ENCODE measurements around the gene WDR62.

Gene WDR62

DNA sequence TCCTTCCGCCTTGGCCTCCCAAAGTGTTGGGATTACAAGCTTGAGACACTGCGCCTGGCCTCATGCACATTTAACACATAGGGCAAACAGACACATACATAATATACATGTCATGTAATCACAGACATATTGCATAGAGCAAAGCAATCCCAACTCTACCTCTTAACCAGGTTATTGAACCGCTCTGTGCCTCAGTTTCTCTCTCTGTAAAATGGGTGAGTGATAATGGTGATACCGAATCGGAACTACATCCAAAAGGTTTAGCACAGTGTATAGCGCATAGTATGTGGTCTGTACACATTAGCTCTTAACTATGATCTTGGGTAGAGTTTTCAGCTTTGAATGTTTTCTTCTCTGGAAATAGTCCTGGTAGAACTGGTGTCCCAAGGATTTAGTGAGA, 89.9 kb downstream of the WDR62 start:
- DNase-seq, result no peak

DNA sequence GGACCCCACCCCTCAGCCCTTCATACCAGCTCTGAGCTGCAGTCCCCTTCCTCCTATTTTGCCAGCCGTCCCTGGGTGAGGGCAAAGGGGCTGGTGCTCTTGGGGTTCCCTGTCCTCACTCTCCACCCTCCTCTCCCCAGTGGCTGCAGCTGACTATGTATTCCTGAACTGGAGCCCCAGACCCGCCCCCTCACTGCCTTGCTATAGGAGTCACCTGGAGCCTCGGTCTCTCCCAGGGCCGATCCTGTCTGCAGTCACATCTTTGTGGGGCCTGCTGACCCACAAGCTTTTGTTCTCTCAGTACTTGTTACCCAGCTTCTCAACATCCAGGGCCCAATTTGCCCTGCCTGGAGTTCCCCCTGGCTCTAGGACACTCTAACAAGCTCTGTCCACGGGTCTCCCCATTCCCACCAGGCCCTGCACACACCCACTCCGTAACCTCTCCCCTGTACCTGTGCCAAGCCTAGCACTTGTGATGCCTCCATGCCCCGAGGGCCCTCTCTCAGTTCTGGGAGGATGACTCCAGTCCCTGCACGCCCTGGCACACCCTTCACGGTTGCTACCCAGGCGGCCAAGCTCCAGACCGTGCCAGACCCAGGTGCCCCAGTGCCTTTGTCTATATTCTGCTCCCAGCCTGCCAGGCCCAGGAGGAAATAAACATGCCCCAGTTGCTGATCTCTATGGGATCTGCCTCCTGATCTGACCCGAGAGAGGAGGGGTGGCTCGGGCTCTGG, 95.1 kb downstream of the WDR62 start:
- DNase-seq, result no peak

DNA sequence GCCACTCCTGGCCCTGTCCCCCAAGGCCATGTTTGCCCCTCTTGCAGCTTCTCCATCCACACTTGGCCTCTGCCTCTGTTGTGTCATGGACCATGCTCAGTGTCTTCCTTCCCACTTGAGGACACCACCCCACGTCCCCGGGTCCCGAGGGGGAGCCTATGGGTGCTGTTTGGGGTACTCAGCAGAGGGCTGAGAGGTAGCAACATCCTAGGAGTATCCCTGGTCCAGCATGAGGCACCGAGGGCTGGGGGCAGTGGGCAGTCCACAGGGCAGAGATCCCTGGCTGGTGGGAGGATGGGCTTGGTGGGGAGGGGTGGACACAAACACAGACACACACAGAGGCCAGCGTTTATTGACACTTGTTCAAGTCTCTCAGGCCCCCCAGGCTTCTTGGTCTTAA, 95.9 kb downstream of the WDR62 start:
- DNase-seq, result no peak

DNA sequence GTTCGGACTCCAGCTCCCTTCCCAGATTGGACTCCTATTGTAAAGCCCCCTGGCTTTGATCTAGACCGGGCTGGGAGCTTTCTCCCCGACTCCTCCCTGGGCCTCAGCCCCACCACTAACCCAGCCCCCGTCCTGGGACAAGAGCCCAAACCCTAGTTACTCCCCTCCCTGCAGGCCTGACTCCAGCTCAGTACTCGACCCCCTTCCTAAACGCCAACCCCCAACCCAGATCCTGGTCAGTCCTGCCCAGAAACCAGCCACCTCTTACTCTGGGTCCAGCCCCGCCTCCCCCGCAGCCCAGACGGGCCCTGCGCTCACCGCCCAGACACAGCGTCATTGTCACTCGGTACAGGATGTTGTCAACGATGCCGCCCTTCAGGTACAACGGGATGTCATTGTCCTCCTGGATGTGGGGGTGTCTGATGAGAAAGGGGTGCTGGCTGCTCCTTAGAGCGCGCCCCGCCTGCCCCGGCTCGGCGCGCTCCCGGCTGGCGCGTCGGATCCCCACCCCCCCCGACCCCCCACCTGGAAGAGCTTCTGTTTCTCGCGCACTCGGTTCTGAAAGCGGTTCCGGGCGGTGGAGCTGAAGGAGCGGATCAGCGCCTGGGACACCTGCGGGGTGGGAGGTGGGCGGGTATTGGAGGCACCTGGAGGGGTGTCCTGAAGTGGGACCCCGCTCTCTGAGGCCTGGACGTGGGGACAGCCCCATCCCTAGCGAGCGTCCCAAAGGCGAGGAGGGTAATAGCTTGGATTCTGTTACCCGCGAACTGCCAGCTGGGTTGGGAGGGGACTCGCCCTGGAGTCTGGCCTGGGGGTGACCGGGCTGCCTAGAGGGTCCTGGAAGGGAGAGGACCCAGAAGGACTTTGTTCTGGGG, 96.7 kb downstream of the WDR62 start:
- no peak for DNase-seq

DNA sequence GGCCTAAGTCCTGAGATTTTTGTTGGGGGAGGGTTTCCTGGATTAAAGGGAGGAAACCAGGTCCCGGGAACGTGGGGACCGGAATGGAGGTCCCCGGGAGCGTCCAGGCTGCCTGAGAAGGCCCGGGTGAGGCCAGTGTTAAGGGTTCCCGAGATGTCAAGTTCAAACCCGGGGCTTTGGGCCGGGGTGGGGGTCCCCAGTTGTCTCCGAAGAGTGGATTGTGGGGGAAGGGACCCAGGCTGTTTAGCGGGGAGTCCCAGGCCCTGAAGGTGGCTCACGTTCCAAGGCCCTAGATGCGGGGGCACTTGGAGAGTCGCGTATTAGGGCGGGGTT, 97.3 kb downstream of the WDR62 start:
- DNase-seq, result no peak

DNA sequence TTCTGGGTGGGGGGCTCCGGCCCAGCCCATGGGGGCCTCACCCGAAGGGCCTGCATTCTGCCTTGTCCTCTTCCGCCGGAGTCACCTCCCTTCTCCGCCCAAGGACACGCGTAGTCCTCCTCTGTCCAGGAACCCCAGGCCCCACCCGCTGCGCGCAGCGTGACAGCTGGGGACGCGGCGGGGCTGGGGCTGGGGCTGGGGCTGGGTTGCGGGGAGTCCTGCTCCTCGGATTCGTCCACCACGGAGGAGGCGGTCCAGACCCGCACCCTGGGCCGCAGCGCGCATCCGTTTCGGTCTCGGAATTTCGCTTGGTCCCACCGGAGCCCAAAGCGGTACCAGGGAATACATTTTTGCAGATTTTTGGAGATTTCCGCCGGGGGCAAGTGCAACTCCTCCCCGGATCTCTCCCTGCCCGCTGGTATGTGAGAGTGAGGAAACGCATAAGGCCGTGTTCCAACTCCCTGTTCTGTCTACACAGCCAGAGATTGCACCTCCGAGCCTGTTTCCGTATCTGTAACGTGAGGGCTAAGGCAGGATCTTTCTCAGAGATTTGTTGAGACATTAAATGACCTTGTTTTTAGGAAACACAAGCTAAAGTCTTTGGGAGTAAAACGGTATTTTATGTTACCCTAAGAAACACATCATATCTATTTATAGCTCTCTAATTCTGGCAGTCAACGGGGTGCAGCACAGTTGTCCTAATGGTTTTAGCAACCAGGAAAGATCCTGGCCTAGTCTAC, 97.8 kb downstream of the WDR62 start, which contains the start of gene COX7A1:
COX7A1 (minus strand) TSS at position 96 of the 740 bp plus-strand sequence; CDS start at position 56, 40 bp downstream.
- DNase-seq, result no peak

DNA sequence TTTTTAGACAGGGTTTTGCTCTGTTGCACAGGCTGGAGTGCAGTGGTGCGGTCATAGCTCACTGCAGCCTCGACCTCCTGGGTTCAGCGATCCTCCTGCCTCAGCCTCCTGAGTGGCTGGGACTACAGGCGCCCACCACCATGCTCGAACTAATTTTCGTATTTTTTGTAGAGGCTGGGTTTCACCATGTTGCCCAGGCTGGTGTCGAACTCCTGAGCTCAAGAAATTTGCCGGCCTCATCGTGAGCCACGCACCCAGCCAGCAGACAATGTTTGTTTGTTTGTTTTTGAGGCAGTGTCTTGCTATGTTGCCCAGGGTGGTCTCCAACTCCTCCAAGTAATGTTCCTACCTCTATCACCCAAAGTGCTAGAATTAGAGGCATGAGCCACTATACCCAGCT, 98.4 kb downstream of the WDR62 start:
- no peak for DNase-seq
